Body of pancreas (tissue), 4 donors: ENCODE results near the gene CEACAM16. TPM values are rescaled to one million over a fixed set of nuclear protein-coding genes. Genes with fewer than 3 reads are reported as not detected.

Experiments
- ATAC-seq: fragments of 150-250 bp; one replicate; pipeline ENCODE4 v1.9.1; 2016
- DNase-seq, 4 donors: peaks; one replicate each; pipeline ENCODE4 v3.0.0-alpha.2; 2019
- H3K27ac ChIP-seq, 4 donors: fragments of 200-600 bp; sonication (generic); 1 replicate in 3 of 4; 2 replicates in 1 of 4; pipeline versions ENCODE4 v1.5.1 to v1.6.1; 2016 to 2019; ENCODE audit warnings: mild to moderate bottlenecking in 1 of 4, mixed read lengths in 1 of 4, moderate library complexity in 1 of 4
- H3K27me3 ChIP-seq, 2 donors: fragments of 200-600 bp; sonication (generic); one replicate each; pipeline ENCODE4 v1.6.0; 2016; ENCODE audit warnings: mild to moderate bottlenecking in 1 of 2
- H3K36me3 ChIP-seq, 2 donors: fragments of 200-600 bp; sonication (generic); replicated peaks in 1 of 2; 2 replicates each; pipeline ENCODE4 v1.5.1; 2016; ENCODE audit warnings: low read depth in 2 of 2; ENCODE audit not compliant: insufficient read depth in 1 of 2
- H3K4me1 ChIP-seq: fragments of 200-600 bp; sonication (generic); one replicate; pipeline ENCODE4 v1.6.0; 2016
- H3K4me3 ChIP-seq, 2 donors: fragments of 200-600 bp; sonication (generic); 1 replicate in 1 of 2; 2 replicates in 1 of 2; pipeline ENCODE4 v1.5.1; 2016 to 2019
- H3K9me3 ChIP-seq, 3 donors: fragments of 200-600 bp; sonication (generic); 1 replicate in 2 of 3; 2 replicates in 1 of 3; pipeline ENCODE4 v1.5.1; 2016
- CTCF ChIP-seq, 7 experiments: fragments of 450-650 bp in 4 of 7; fragments of 200-600 bp in 3 of 7; sonication (generic) in 3 of 7; IDR thresholded peaks; one replicate each; pipeline ENCODE4 v1.5.1; 2016 to 2019; ENCODE audit warnings: antibody characterized with exemption in 7 of 7
- POLR2A ChIP-seq, 3 donors: fragments of 450-650 bp; IDR thresholded peaks; one replicate each; pipeline ENCODE4 v1.6.1; 2016; ENCODE audit warnings: antibody characterized with exemption in 3 of 3, mild to moderate bottlenecking in 2 of 3
- WGBS, 2 donors: methylation state at CpG; one replicate each; pipeline ENCODE4 v1.1.5; 2017; 5-methylcytosine and 5-hydroxymethylcytosine counted together
- intact Hi-C: fragments of 100-400 bp; cut with DNase I; formaldehyde crosslinking; loops from one replicate; pipeline ENCODE4 v1.15.1; 2023
- total RNA-seq, 2 donors: library from RNA; depleted of rRNA; stranded (reverse); fragments of >200 nt; gene quantifications; one replicate each; pipeline ENCODE4 v1.1.0, GENCODE V29; 2016

The CEACAM16 gene
- total RNA-seq, 2 donors from 2014 or later, result 0.33 to 1.3 TPM

GRCh38 chr19:44702551-44703176 lies 3.7 kb downstream of the CEACAM16 start:
- ATAC-seq, result no peak

GRCh38 chr19:44703336-44704078 lies 4.6 kb downstream of the CEACAM16 start:
- Histone ChIP-seq H3K27me3 (no peaks in the 10 kb centered on the region), H3K4me3 (no peak overlapping the region), H3K9me3 (no peaks in the 10 kb centered on the region), H3K36me3 (no peaks in the 10 kb centered on the region), H3K4me1 (peaks cover 3% of the 10 kb centered on the region), H3K27ac (no peak overlapping the region)
- 93 to 96% methylated on average over 7 to 28 of the region's 28 CpGs for WGBS, 2 donors
- DNase-seq, result no peak
- intact Hi-C loops, result no loop called here
- TF ChIP-seq POLR2A (IDR thresholded peaks at IDR 0.05), result no peak
- TF ChIP-seq CTCF (IDR thresholded peaks at IDR 0.05), result no peak
- ATAC-seq, result no peak

More at GRCh38 chr19:44702551-44703176, 3.7 kb downstream of the CEACAM16 start:
- H3K27me3 ChIP-seq, result no peaks in the 10 kb centered on the region
- intact Hi-C loops, result no loop called here
- no peaks in the 10 kb centered on the region for H3K36me3 ChIP-seq
- 87 to 89% methylated on average over 16 to 17 of the region's 17 CpGs for WGBS, 2 donors
- H3K4me1 ChIP-seq, result peaks cover 12% of the 10 kb centered on the region
- no peak for TF ChIP-seq POLR2A (IDR thresholded peaks at IDR 0.05)
- TF ChIP-seq CTCF (IDR thresholded peaks at IDR 0.05), result no peak
- no peaks in the 10 kb centered on the region for H3K9me3 ChIP-seq
- DNase-seq, result no peak
- no peak overlapping the region for H3K27ac ChIP-seq
- H3K4me3 ChIP-seq, result no peak overlapping the region

GRCh38 chr19:44704982-44705381 lies 6.0 kb downstream of the CEACAM16 start:
- H3K27me3 ChIP-seq, result no peaks in the 10 kb centered on the region
- intact Hi-C loops, result no loop called here
- no peak for ATAC-seq
- no peak for DNase-seq
- H3K4me1 ChIP-seq, result no peaks in the 10 kb centered on the region
- H3K4me3 ChIP-seq, result no peak overlapping the region
- 85 to 88% methylated on average over 1 of the region's 1 CpG for WGBS, 2 donors
- H3K9me3 ChIP-seq, result no peaks in the 10 kb centered on the region
- no peak overlapping the region for H3K27ac ChIP-seq
- no peak for TF ChIP-seq CTCF (IDR thresholded peaks at IDR 0.05)
- H3K36me3 ChIP-seq, result no peaks in the 10 kb centered on the region

GRCh38 chr19:44705502-44706010 lies 6.6 kb downstream of the CEACAM16 start:
- Histone ChIP-seq H3K9me3 (no peaks in the 10 kb centered on the region), H3K27ac (no peak overlapping the region), H3K4me1 (no peaks in the 10 kb centered on the region), H3K27me3 (no peaks in the 10 kb centered on the region), H3K4me3 (no peak overlapping the region), H3K36me3 (no peaks in the 10 kb centered on the region)
- no peak for TF ChIP-seq CTCF (IDR thresholded peaks at IDR 0.05)
- no peak for TF ChIP-seq POLR2A (IDR thresholded peaks at IDR 0.05)
- WGBS, 2 donors, result 96 to 98% methylated on average over 7 to 12 of the region's 12 CpGs
- ATAC-seq (no peak), DNase-seq (no peak)
- intact Hi-C loops, result no loop called here
